T-helper 1 cell treated with Interleukin-12 subunit alpha and Interleukin-12 subunit beta and Interleukin-4 antibody, amounts not matched to agents 30 ng/mL and 1 ng/mL, for 36 hours (primary cell): ENCODE data around the gene PHACTR3. TPM values are rescaled to one million over a fixed set of nuclear protein-coding genes. Genes with fewer than 3 reads are reported as not detected.

Source experiments
- intact Hi-C: fragments of 100-400 bp; cut with micrococcal nuclease; formaldehyde crosslinking; loops from one replicate; pipeline ENCODE4 v1.15.1; 2024
- total RNA-seq: library from RNA; stranded (reverse); gene quantifications from 2 replicates; pipeline ENCODE4 v1.2.3, GENCODE V29; 2022

PHACTR3 gene
- total RNA-seq, 1 donor from 2014 or later: not detected

GRCh38 chr20:59788811-59789397 lies 184.6 kb downstream of the PHACTR3 start:
- intact Hi-C loops: no loop called here

- intact Hi-C loops: no loop called here
Observed at GRCh38 chr20:59789686-59790085, 185.3 kb downstream of the PHACTR3 start.

GRCh38 chr20:59790346-59790745 lies 186.0 kb downstream of the PHACTR3 start:
- intact Hi-C loops: no loop called here

GRCh38 chr20:59792300-59792699 lies 188.0 kb downstream of the PHACTR3 start:
- intact Hi-C loops: no loop called here

GRCh38 chr20:59794555-59794954 lies 190.2 kb downstream of the PHACTR3 start:
- intact Hi-C loops: no loop called here

GRCh38 chr20:59800309-59800708 lies 196.0 kb downstream of the PHACTR3 start:
- intact Hi-C loops: no loop called here

GRCh38 chr20:59802018-59802417 lies 197.7 kb downstream of the PHACTR3 start:
- intact Hi-C loops: no loop called here

GRCh38 chr20:59802471-59803221 lies 198.3 kb downstream of the PHACTR3 start:
- intact Hi-C loops: no loop called here

- intact Hi-C loops: no loop called here
Observed at GRCh38 chr20:59804347-59804746, 200.0 kb downstream of the PHACTR3 start.

- intact Hi-C loops: no loop called here
Observed at GRCh38 chr20:59804871-59805665, 200.7 kb downstream of the PHACTR3 start.

- intact Hi-C loops: no loop called here
Observed at GRCh38 chr20:59805786-59806577, 201.6 kb downstream of the PHACTR3 start.

GRCh38 chr20:59806578-59806975 lies 202.2 kb downstream of the PHACTR3 start:
- intact Hi-C loops: no loop called here

- intact Hi-C loops: no loop called here
Observed at GRCh38 chr20:59807909-59808728, 203.8 kb downstream of the PHACTR3 start.

GRCh38 chr20:59808729-59809381 lies 204.5 kb downstream of the PHACTR3 start:
- intact Hi-C loops: no loop called here

GRCh38 chr20:59809630-59810448 lies 205.5 kb downstream of the PHACTR3 start:
- intact Hi-C loops: no loop called here

- intact Hi-C loops: no loop called here
Observed at GRCh38 chr20:59810449-59811187, 206.3 kb downstream of the PHACTR3 start.

GRCh38 chr20:59811681-59812171 lies 207.4 kb downstream of the PHACTR3 start:
- intact Hi-C loops: no loop called here
